ENCODE measurements around the gene SLC6A17.

Gene SLC6A17

DNA sequence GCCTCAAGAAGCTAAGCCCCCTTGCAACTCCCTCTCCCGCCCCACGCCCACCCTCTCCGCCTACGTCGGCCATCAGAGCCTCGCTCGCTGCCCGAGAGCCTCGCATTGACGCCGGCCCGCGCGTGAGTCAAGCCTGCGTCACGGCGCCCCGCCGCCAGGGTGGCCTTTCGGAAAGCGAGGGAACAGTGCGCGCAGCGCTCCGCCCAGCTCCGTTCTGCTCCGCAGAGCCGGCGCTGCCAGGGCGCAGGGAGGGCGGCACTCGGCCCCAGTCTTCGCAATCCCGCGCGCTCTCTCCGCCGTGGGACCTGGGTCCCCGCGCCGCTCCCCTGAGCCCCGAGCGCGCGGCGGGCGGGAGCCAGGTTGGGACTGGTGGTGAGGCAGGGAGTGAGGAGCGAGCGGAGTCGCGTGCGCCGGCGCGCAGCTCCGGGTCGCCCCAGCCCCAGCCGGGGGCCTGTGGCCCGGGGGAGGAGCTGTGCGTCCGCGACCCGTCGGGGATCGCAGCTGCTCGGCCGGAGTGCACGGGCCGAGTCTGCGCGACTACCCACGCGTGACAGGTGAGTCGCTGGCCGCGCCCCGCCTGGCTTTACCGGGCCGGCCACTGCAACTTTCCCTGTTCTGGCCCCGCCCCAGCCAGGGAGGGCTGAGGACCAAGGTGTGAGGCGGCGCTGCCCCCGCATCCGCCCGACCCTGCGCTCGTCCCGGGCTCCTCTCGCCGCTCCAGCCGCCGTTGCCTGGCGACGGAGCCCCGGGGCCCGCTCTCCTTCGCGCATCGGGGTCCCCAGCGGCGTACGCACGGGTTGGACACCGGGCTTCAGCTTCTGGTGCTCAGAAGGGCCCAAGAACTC, at the start of gene SLC6A17:
SLC6A17 (plus strand) TSS at position 165 of the 845 bp plus-strand sequence. CDS start 16,436 bp downstream, outside the sequence.
- DNase-seq, result peak in 1 of 2 experiments; percentile 21

DNA sequence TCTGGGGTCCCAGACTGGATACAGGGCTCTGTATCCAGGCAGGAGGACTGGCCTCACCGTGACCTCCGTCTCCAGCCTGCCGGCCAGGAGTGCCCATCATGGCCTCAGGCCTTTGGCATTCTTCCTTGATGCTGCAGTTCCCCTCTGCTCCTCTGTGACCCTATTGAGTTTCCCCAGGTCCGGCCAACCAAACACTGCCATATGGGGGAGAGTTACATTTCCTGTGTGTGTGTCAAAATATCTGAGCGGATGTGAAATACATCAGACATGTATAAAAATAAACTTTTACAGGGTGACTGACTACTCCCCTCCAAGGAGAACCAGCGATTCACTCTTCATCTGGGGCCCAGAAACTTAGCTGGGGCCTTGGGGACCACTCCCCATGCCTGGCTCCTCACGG, 48.2 kb upstream of the SLC6A17 start:
- no peak for DNase-seq

DNA sequence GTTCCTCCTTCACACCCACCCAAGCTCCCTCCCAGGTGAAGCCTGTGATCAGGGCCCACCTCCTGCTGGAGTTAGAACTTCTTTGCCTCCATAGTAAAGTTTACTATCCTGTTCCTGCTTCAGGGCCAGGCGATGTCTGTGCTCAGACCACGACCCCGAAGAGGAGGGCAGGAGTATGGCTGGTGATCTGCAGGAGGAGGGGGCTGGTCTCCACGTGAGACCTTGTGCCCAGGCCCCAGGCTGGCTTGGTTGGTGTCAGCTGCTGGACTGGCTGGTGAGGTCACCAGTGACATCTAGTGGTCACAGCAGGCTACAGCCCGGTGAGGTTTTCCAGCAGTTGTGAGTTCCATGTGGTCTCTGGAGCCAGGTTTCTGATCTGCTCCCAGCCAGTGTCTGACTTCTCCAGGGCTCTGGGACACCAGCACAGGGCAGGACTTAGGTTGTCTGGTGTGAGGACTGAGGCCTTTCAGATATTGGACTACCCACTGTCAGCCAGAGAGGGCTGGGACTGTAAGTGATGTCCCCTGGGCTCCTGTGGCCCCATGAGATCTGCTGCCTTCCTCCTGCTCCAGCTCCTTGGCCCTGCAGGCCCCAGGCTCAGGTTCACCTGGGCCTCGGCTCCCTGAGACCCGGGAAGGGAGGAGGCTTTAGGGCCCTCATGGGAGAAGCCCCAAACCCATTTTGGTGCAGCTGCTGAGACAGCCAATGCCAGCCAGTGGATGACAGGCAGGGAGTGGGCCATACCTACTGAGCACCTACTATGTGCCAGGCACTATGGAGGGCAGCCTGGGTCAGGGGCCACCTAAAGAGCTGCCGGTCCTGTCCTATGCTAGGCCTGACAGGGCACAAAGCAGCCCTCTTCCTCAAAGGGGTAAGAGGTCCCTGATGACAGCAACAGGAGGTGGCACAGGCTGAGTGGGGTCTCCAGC, 44.0 kb upstream of the SLC6A17 start:
- DNase-seq, result peak; percentile 48 to 50

DNA sequence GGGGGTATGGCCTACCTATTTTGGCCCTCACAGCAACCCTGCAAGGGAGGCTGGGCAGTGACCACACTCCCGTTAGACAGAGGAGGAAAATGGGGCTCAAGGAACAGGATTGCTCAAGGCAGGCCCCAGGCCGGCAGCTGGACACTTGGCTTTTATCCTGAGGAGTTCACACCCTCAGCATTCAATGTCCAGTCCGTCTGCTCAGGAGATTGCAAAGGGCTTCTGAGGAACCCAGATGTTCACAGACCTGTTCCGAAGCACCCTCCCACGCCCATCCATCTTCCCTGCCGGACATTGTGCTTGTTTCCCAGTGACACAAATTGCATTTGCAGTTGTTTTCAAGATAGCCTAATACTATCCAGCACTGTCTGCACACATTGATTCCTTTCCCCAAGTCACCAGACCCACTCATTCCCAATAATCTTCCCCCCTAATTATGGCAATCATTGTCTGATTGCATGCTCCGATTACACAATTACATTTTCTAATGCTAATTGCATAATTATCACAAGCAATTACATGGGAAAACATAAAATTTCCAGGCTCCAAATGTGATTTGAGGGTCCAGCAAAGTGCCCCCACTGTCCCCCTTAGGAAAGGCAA, 42.3 kb upstream of the SLC6A17 start:
- no peak for DNase-seq

DNA sequence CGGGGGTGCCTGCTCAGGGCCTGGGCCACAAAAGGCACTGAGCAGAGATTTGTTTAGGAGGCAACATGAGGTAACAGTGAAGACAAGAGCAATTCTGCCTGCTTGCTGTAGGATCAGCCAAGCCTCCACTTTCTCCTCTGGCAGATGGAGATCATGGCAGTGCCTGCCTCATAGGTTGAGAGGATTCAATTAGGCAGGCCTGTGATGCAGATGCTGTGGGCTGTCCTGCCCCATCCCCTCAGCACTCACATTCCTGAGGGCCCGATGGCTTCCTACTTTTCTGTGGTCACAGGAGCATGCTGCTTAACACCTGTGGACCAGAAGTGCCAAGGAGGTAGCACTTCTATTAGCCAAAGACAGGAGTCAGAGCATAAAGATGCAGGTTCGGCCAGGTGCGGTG, 39.2 kb upstream of the SLC6A17 start:
- no peak for DNase-seq

DNA sequence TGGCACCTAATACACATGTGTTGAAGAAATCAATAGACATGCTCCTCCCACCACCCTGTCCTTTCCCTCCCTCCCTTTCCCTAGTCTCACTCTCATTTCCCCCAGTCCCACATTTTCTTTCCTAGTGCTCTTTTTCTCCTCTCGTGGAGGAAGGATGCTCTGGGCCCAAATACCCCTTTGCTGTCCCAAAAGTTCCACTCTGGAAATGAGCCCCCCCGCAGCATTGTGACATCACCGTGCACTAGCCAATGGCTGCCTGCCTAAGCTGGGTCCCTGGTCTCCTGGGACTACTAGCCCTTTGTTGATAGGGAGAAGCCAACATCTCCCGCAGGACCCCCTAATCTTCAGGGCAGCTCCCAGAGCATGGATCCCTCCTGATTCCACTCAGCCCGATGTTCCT, 38.2 kb upstream of the SLC6A17 start, which contains the start of gene UBL4B:
UBL4B (plus strand) TSS at position 301 of the 400 bp plus-strand sequence; CDS start at position 393, 92 bp downstream.
- no peak for DNase-seq

DNA sequence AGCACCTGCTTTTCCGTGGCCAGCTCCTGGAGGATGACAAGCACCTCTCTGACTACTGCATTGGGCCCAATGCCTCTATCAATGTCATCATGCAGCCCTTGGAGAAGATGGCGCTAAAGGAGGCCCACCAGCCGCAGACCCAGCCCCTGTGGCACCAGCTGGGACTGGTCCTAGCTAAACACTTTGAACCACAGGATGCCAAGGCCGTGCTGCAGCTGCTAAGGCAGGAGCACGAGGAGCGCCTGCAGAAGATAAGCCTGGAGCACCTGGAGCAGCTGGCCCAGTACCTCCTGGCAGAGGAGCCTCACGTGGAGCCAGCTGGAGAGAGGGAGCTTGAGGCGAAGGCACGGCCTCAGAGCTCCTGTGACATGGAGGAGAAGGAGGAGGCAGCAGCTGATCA, 37.6 kb upstream of the SLC6A17 start:
- no peak for DNase-seq

DNA sequence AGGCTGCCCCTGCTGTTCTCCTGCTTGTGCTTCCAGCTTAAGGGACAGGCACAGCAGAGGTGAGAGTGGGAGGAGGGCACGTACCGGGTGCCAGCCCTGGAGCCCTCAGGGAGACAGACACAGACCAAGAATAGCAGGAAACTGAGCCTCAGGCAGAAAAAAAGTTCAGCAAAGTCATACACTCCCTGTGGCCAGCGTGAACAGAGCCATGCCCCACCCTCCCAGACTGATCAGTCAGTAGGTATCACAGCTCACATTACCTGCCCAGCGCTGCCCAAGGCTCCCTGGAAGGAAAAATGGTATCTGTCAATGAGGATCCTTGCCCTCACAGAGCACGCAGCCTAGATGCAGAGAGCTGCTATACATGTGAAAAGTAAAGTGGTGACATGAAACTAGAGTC, 36.7 kb upstream of the SLC6A17 start:
- DNase-seq, result no peak

DNA sequence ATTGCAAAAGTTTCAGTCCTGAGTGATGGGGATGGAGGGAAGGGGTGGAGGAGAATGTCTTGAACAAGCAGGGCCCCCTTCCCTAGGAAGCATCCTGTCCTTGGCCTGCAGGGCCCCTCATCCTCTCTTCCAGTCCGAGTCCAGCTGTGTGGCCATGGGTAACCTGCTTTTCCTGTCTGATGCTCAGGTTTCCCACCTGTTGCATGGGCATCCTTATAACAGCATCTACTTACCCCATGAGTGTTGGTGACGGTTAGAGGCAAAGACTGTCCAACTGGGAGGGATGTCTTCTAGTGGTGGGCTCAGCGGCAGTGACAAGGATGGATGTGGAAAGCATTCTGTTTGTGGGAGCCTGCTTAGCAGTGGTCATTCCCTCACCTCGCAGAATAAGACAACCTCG, 36.1 kb upstream of the SLC6A17 start:
- DNase-seq, result no peak

DNA sequence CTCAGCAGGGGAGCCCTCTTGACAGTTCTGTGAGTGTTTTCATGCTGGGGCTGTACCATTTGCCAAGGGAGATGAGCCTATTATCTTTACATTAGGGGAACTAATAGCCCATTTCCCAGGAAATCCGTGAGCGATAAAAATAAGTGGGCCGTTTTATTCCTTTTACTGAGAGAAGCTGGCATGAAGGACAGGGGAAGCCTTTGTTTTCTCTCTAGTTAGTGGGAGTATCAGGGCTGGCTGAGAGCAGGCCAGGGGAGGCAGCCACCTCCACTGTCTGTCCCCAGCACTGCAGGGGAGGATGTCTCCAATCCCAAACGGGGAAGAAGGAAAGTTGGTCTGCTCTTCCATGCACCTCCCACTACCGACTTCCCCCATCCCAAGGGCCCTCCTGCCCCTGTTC, 35.5 kb upstream of the SLC6A17 start:
- no peak for DNase-seq

DNA sequence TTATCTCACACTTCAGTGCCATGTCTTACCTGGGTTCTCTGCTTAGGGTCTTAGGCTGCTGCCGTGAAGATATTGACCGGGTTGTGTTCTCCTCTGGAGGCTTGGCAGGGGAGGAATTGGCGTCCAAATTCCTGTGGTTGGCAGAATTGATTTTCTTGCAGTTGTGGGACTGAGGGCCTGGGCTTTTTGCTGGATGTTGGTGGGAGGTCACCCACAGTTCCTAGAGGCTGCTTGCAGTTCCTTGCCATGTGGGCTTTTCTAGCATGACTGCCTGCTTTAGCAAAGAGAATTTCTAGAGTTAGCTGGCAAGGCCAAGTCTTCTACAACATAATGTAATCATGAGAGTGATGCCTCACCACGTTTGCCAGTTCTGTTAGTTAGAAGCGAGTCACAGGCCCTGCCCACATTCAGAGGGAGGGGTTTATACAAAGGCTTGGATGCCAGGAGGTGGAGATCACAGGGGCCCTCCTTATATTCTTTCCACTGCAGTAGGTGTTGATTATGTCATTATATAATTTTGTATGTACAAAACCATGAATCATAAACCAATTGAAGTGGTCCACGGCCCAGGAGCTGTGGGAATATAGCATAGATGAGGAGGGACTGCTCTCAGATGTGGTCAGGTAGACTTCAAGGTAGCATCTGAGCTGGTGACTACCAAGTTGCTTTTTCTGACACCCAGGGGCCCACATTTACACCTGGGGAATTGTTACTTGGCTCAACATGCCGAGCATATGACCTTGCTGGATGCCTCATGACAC, 31.5 kb upstream of the SLC6A17 start:
- DNase-seq, result peak in 1 of 2 experiments; percentile 42

DNA sequence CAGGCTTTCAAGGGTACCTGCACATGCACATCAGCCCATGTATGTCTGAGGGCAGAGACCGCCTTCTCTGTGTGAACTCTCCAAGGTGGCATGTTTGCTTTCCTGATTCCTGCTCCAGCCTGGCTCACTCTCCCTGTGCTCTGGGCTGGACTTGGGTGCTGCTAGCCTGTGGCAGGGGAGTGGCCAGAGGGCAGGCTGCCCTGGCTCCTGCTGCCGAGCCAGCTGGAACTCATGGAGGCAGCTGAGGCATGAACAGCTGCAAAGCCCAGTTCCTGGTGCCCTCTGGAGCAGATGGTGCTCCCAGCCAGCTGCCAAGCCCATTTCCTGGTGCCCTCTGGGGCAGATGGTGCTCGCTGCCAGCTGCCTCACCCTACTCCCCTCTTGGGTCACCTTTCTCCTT, 30.5 kb upstream of the SLC6A17 start:
- no peak for DNase-seq

DNA sequence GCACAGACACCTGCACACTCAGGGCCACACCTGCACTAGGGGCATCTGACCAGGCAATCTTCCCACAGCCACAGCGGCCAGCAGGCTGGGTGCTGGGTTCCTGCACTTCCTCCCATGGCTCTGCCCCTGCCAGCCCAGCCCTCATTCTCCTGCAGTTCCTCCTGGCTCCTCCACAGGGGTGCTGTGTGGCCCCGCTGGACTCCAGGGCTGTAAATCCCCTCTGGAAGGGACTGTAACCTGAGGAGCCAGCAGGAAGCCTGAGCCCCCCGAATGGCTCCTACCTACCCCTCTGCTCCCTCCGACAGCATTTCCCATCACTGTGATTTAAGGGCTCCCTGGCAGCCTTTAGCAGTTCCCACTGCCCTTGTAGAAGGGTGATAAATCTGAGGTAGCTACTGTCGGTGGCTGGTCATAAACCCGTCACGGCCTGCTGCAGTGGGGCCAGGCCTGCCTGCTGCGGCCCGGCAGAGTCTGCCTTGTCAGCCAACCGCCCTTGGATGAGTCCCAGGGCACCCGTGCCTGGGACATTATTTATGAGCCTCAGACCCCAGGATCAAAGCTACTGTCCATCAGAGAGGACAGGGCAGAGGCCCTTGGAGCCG, 29.2 kb upstream of the SLC6A17 start:
- no peak for DNase-seq

DNA sequence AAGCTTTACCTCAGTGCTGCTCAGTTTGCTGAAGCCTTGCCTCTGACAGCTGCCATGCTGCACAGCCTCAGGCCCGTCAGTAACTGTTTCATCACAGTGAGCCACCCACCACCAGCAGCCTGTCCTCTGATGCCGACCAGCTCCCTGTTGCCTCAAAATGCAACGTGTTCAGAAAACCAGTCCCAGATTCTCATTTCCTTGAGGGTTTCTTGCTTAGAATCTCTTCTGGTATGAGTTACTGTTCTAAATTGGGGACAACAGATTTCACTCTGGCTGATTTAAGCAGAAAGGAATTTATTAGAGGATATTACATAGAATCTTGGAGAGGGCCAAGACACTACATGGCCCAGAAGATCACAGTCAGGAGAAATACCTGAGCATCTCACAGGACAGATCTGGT, 27.1 kb upstream of the SLC6A17 start:
- DNase-seq, result no peak

DNA sequence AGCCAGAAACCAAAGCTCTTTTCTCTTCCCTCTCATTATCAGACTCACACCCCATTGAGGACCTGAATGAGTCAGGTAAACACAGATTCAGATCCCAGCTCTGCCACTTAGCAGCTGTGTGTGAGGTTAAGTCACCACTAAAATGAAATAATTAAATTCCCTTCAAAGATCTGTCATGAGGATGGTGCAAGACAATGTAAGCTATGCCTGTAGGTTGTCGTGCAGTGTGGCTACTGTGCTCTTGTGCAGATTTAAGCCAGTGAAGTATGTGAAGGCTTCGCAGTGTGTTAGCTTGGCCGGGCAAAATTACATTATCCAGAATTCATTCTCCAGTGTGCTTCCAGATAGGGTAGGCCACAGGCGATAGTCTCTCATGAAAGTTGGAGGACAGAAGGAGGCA, 24.5 kb upstream of the SLC6A17 start:
- DNase-seq, result no peak

DNA sequence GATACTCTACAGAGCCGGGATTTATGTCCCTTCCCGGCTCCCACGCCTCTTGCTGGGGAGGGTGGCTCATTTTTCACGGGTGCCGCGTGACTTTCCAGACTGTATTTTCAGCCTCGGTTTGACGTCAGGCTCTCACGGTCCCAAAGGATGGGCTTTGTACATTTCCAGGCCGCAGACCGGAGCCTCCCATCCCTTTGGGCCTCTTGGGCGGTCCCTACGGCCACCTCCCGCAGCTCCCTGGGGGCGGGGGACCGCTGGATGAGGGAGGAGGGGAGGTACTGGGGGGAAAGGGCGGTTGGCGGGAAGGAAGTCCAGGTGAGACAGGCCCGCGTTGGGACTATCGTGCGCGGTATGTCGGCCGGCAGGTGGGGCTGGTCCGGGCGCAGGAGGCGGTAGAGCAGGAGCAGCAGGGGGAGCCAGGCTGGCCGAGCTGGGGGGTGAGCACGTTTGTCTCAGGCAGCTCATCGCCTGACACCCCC, 20.1 kb upstream of the SLC6A17 start:
- no peak for DNase-seq

DNA sequence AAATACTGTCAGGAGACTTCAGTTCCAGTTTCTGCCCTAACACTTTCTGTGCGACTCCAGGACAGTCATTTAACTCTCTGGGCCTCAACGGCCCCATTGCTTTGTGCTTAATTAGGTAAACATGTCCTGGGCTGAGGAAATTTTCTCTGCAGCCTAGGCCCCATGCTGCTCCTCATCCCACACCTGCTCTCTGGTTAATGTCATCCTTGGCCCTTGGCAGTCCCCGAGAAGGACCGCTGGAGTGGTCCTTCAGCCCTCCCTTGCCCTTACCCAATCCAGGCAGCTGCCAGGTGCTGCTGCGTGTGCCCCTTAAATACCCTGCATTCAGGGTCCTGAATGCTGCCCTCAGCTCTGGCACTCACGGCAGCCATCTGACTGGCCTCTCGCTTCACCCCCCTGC, 19.3 kb upstream of the SLC6A17 start:
- DNase-seq, result no peak

DNA sequence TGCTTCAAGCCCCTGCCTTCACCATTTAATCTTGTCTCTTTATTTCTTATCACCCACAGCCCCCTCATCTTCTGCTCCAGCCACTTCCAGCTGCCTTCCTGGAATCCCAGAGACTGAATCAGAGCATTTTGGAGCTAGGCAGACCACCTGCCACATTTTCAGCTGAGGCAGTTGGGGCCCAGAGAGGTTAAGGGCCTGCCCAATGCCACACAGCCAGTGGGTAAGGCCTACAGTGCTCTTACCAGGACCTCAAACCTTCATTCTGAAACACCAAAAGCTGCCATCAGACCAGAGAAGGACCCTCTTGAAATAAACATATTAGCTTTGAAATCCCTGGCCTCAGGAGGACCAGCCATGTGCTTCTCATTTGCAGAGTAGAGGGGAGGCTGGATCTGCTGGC, 17.6 kb upstream of the SLC6A17 start:
- no peak for DNase-seq

DNA sequence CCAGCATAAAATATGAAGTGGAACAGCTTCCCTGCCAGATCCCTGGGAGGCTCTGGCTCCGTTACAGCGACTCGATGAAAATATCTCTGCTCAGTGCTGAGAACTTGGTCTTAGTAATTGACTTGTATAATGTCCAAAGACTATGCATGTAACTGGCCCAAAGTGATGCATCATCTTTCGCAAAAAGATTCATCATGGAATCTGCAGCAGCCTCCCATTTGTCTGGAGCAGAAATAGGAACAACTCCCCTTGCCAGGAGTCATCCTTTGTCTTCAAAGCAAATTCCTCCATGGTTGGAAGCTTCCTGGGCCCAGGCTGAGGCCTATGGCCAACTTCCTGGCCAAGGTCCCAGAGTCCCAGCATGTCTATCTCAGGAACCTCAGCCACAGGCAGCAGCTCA, 16.9 kb upstream of the SLC6A17 start:
- no peak for DNase-seq

DNA sequence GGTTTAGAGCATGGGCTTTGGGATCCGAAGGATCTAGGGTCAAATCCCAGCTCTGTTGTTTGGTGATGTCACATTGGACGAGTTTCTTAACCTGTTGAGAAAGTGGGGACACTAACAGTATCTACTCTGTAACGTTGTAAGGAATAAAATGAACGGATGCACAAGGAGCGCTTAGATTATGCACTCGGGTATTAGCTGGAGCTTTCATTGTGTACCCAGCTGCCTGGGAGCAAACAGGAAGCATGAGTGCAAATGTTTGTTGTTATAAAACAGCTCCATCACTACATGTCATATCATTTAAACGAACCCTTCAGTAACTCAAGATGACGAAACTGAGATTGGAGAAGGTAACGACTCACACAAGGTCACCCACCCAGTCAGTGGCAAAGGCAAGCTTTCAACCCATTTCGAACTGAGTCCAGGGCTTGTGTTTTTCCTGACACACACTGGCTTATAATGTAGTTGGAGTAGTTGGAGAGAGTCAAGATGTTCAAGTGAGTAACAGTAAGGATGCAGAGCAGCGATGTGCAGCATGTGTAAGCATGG, 16.2 kb upstream of the SLC6A17 start:
- no peak for DNase-seq

DNA sequence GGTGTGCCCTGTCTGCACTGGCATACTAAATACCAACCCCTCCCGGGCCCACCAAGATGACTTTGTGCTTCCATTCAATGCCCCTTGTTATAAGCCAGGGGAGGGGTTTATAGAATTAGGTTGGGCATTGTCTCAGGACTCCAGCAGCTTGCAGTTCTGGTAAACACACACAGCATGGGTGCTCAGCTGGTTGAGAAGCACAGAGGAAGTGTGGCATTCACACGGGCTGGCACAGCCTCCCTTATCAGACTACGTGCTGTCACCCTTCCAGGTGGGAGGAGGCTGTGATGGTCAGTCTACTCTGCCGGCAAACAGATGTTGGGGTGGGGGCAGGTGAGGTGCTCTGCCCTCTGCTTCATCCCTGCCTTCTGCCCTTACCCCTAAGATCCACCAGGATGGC, 15.0 kb upstream of the SLC6A17 start:
- no peak for DNase-seq

DNA sequence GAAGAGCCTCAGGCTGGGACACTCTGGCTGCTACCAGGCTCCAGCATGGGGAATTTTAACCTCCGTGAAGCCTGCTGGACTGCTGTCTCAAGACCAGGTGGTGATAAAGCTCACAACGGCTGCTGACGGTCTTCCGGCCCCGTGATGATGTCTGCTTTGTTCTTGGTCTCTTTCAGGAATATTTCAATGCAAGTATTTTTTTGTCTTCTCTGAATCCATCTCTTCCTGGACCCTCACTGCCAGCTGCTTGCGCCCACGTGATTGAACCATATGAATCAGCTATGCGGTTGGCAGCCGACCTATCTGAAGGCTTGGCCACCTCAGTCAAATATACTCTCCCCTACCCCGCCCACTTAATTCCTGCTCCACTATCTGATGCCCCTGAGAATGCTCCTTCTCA, 14.6 kb upstream of the SLC6A17 start:
- DNase-seq, result no peak

All from stimulated activated CD4-positive, alpha-beta T cell treated with anti-CD3 and anti-CD28 coated beads, Interleukin-4, amount 100 ng/mL, for 4 hours (primary cell).